SK-N-MC (cell line): Measurements from ENCODE around the gene RAB11FIP3.

Source experiments
- FOXP2 ChIP-seq: optimal IDR thresholded peaks from 2 replicates; pipeline ENCODE3; 2011; ENCODE audit warnings: mild to moderate bottlenecking, moderate library complexity; ENCODE audit not compliant: insufficient read depth; ENCODE audit errors: extremely low read length, control extremely low read depth
- POLR2AphosphoS5 ChIP-seq: IDR thresholded peaks from 2 replicates; pipeline ENCODE4 v1.6.1; 2012; ENCODE audit warnings: mild to moderate bottlenecking, low read depth, low read length, borderline replicate concordance

- no peak for TF ChIP-seq POLR2AphosphoS5
- no peak for TF ChIP-seq FOXP2
These were observed 32.4 kb downstream of the RAB11FIP3 start for GRCh38 chr16:457732-458400.
